HCT116 (cell line): ENCODE measurements around the gene USP36.

Experiments used
- CEBPB ChIP-seq: IDR thresholded peaks from 2 replicates; pipeline ENCODE4 v1.6.1; 2012; ENCODE audit warnings: low read depth
- ELF1 ChIP-seq: IDR thresholded peaks from 2 replicates; pipeline ENCODE4 v1.6.1; 2012; ENCODE audit warnings: low read depth, borderline replicate concordance
- EZH2 ChIP-seq: fragments of 200-600 bp; sonication (generic); IDR thresholded peaks from 2 replicates; pipeline ENCODE4 v1.6.1; 2017; ENCODE audit warnings: antibody characterized with exemption, mixed run types
- FOSL1 ChIP-seq: IDR thresholded peaks from 2 replicates; pipeline ENCODE4 v1.6.1; 2012; ENCODE audit warnings: low read depth
- JUND ChIP-seq: IDR thresholded peaks from 2 replicates; pipeline ENCODE4 v1.6.1; 2012
- POLR2A ChIP-seq: IDR thresholded peaks from 2 replicates; pipeline ENCODE4 v1.7.0; 2011; ENCODE audit warnings: borderline replicate concordance; ENCODE audit not compliant: insufficient read depth, insufficient read length; ENCODE audit errors: extremely low read depth
- POLR2AphosphoS5 ChIP-seq: IDR thresholded peaks from 2 replicates; pipeline ENCODE4 v1.6.1; 2011; ENCODE audit warnings: mild to moderate bottlenecking, low read depth, low read length, moderate library complexity
- ZNF274 ChIP-seq: fragments of 200-500 bp; sonication (Bioruptor generic); IDR thresholded peaks from 2 replicates; pipeline ENCODE4 v1.6.1; 2014; ENCODE audit warnings: mild to moderate bottlenecking, low read depth, low read length, inconsistent platforms
- TF ChIP-seq, protein P1 (sequence below): IDR thresholded peaks from 2 replicates; pipeline ENCODE4 v1.6.1; 2012; ENCODE audit warnings: low read depth
- TF ChIP-seq, protein P2 (sequence below), 3 experiments: fragments of 200-600 bp in 1 of 3; sonication (generic) in 1 of 3; IDR thresholded peaks in 2 of 3; conservative IDR thresholded peaks in 1 of 3; 2 replicates each; pipeline ENCODE4 v1.5.1; 2012 to 2017; ENCODE audit warnings: low read depth in 2 of 3, low read length in 2 of 3, antibody characterized with exemption in 1 of 3, borderline replicate concordance in 1 of 3, control low read depth in 1 of 3, mild to moderate bottlenecking in 1 of 3, mixed read lengths in 1 of 3, mixed run types in 1 of 3, moderate library complexity in 1 of 3; ENCODE audit not compliant: insufficient read depth in 1 of 3
- TF ChIP-seq, protein P3 (sequence below): IDR thresholded peaks from 2 replicates; pipeline ENCODE4 v1.6.1; 2012

DNA sequence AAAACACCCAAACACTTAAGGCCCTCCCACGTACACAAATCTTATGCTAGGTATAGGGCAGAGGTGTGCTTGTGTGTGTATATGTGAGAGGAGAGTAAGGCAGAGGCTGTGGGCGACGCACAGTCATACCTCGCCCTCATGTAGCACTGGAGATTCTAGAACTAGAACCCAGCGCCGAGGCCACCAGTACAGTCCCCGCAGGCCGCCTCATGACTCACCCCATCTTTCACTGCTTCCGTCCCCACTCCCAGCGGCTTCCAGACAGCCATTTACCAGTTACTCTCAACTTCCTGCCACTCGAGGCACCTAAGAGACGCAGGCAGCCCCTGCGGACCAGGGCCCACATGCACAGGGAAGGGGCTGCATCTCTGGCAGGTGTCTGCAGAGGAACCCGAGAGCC is 35.3 kb downstream of the USP36 start:
- TF ChIP-seq, protein P1, sequence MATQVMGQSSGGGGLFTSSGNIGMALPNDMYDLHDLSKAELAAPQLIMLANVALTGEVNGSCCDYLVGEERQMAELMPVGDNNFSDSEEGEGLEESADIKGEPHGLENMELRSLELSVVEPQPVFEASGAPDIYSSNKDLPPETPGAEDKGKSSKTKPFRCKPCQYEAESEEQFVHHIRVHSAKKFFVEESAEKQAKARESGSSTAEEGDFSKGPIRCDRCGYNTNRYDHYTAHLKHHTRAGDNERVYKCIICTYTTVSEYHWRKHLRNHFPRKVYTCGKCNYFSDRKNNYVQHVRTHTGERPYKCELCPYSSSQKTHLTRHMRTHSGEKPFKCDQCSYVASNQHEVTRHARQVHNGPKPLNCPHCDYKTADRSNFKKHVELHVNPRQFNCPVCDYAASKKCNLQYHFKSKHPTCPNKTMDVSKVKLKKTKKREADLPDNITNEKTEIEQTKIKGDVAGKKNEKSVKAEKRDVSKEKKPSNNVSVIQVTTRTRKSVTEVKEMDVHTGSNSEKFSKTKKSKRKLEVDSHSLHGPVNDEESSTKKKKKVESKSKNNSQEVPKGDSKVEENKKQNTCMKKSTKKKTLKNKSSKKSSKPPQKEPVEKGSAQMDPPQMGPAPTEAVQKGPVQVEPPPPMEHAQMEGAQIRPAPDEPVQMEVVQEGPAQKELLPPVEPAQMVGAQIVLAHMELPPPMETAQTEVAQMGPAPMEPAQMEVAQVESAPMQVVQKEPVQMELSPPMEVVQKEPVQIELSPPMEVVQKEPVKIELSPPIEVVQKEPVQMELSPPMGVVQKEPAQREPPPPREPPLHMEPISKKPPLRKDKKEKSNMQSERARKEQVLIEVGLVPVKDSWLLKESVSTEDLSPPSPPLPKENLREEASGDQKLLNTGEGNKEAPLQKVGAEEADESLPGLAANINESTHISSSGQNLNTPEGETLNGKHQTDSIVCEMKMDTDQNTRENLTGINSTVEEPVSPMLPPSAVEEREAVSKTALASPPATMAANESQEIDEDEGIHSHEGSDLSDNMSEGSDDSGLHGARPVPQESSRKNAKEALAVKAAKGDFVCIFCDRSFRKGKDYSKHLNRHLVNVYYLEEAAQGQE: no peak
- TF ChIP-seq POLR2AphosphoS5 (no peak), ZNF274 (no peak), POLR2A (no peak), ELF1 (no peak), EZH2 (no peak), FOSL1 (no peak), CEBPB (no peak), JUND (no peak)
- TF ChIP-seq, protein P2, sequence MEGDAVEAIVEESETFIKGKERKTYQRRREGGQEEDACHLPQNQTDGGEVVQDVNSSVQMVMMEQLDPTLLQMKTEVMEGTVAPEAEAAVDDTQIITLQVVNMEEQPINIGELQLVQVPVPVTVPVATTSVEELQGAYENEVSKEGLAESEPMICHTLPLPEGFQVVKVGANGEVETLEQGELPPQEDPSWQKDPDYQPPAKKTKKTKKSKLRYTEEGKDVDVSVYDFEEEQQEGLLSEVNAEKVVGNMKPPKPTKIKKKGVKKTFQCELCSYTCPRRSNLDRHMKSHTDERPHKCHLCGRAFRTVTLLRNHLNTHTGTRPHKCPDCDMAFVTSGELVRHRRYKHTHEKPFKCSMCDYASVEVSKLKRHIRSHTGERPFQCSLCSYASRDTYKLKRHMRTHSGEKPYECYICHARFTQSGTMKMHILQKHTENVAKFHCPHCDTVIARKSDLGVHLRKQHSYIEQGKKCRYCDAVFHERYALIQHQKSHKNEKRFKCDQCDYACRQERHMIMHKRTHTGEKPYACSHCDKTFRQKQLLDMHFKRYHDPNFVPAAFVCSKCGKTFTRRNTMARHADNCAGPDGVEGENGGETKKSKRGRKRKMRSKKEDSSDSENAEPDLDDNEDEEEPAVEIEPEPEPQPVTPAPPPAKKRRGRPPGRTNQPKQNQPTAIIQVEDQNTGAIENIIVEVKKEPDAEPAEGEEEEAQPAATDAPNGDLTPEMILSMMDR (IDR thresholded peaks at IDR 0.05 in 2 of 3, conservative IDR thresholded peaks at IDR 0.05 in 1 of 3; ENCODE audit: borderline replicate concordance in 1 of 3, insufficient read depth in 1 of 3, low read depth in 2 of 3, low read length in 2 of 3): no peak
- TF ChIP-seq, protein P3, sequence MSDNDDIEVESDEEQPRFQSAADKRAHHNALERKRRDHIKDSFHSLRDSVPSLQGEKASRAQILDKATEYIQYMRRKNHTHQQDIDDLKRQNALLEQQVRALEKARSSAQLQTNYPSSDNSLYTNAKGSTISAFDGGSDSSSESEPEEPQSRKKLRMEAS: no peak
